GM19238 (cell line): ENCODE measurements around the gene ARL8B.
"Not testable (repeated sequence)": the region's sequence is repeated elsewhere in the genome, so short reads cannot be mapped to it uniquely, and the experiment has no call there.

Experiments
- DNase-seq: peaks from one replicate; pipeline ENCODE4 v3.0.0; 2011; ENCODE audit warnings: low spot score; ENCODE audit not compliant: insufficient read length

The ARL8B gene

GRCh38 chr3:5144316-5144994 lies 22.4 kb downstream of the ARL8B start:
- no peak for DNase-seq

GRCh38 chr3:5145120-5145519 lies 23.0 kb downstream of the ARL8B start:
- no peak for DNase-seq

- not testable (repeated sequence) for DNase-seq
These were observed 25.1 kb downstream of the ARL8B start for GRCh38 chr3:5147152-5147551.

GRCh38 chr3:5149306-5149880 lies 27.3 kb downstream of the ARL8B start:
- DNase-seq, result no peak

- no peak for DNase-seq
These were observed 29.5 kb downstream of the ARL8B start for GRCh38 chr3:5151586-5151985.

GRCh38 chr3:5153074-5153473 lies 31.0 kb downstream of the ARL8B start:
- DNase-seq, result no peak

GRCh38 chr3:5155241-5155640 lies 33.1 kb downstream of the ARL8B start:
- no peak for DNase-seq

- DNase-seq, result no peak
These were observed 38.2 kb downstream of the ARL8B start for GRCh38 chr3:5160321-5160720.

- no peak for DNase-seq
These were observed 39.1 kb downstream of the ARL8B start for GRCh38 chr3:5160940-5161858.

- DNase-seq, result no peak
These were observed 40.0 kb downstream of the ARL8B start for GRCh38 chr3:5162102-5162501.

- DNase-seq, result no peak
These were observed 43.6 kb downstream of the ARL8B start for GRCh38 chr3:5165698-5166097.

GRCh38 chr3:5166846-5167245 lies 44.8 kb downstream of the ARL8B start:
- DNase-seq, result no peak

GRCh38 chr3:5168110-5168509 lies 46.0 kb downstream of the ARL8B start:
- DNase-seq, result no peak

- no peak for DNase-seq
These were observed 47.7 kb downstream of the ARL8B start for GRCh38 chr3:5169807-5170206.

- no peak for DNase-seq
These were observed 48.9 kb downstream of the ARL8B start for GRCh38 chr3:5170975-5171374.

- DNase-seq, result no peak
These were observed 49.9 kb downstream of the ARL8B start for GRCh38 chr3:5172018-5172417.

- DNase-seq, result not testable (repeated sequence)
These were observed 56.9 kb downstream of the ARL8B start for GRCh38 chr3:5179036-5179435.

- DNase-seq, result peak; percentile 25
These were observed 59.5 kb downstream of the ARL8B start for GRCh38 chr3:5181469-5182141.

- DNase-seq, result not testable (repeated sequence)
These were observed 61.6 kb downstream of the ARL8B start for GRCh38 chr3:5183714-5184113.

- no peak for DNase-seq
These were observed 62.4 kb downstream of the ARL8B start for GRCh38 chr3:5184499-5184898.

GRCh38 chr3:5185093-5185673 lies 63.1 kb downstream of the ARL8B start:
- DNase-seq, result no peak
